GM12878 (cell line): ENCODE results near the gene EYA4. TPM values are rescaled to one million over a fixed set of nuclear protein-coding genes. Genes with fewer than 3 reads are reported as not detected.

Experiments used
- ATAC-seq: fragments of 200-7000 bp; cut with Tn5 transposase; 3 replicates; pipeline ENCODE4 v1.9.1; 2020; ENCODE audit warnings: mild to moderate bottlenecking, moderate library complexity
- BruUV-seq: library from RNA; stranded (reverse); fragments of 400-500 nt; replicated peaks from 2 replicates; lab custom pipeline; 2021; lab: Mats Ljungman, UMichigan
- CTCF ChIA-PET: fragments of 300-600 bp; sonication (Branson Sonifier 250); formaldehyde crosslinking; extraction: SDS; loops from one replicate; lab custom pipeline; 2021; ENCODE audit warnings: inconsistent platforms; lab: Yijun Ruan, JAX
- POLR2A ChIA-PET: fragments of 350-600 bp; formaldehyde crosslinking; extraction: SDS; loops from one replicate; lab custom pipeline; 2021; ENCODE audit warnings: inconsistent platforms; lab: Charles Lee
- RAD21 ChIA-PET: fragments of 300-600 bp; sonication (Branson Sonifier 250); formaldehyde crosslinking; loops from one replicate; lab custom pipeline; 2023; ENCODE audit warnings: antibody characterized with exemption; ENCODE audit not compliant: unreplicated experiment; lab: Charles Lee
- SMC1A ChIA-PET: fragments of 300-600 bp; sonication (Branson Sonifier 250); formaldehyde crosslinking; loops from one replicate; lab custom pipeline; 2023; ENCODE audit not compliant: unreplicated experiment, uncharacterized antibody; lab: Charles Lee
- DNase-seq: peaks from one replicate; pipeline ENCODE4 v3.0.0-alpha.2; 2011; ENCODE audit warnings: low read depth, low spot score
- FAIRE-seq: peaks from 3 replicates; lab custom pipeline; 2011; peaks lifted over from hg19 to GRCh38; lab: Jason Lieb, UNC
- H2AFZ ChIP-seq: 2 replicates; pipeline ENCODE4 v1.6.0; 2011; ENCODE audit warnings: low read depth, low read length, control low read depth; ENCODE audit not compliant: control insufficient read depth
- H3K27ac ChIP-seq: 2 replicates; pipeline ENCODE4 v1.5.1; 2011; ENCODE audit warnings: control low read depth; ENCODE audit not compliant: control insufficient read depth, insufficient read depth
- H3K27me3 ChIP-seq, 2 experiments: replicated peaks in 1 of 2; 2 replicates each; pipeline versions ENCODE4 v1.6.0 to v1.6.1; 2011; ENCODE audit warnings: low read length in 1 of 2; ENCODE audit not compliant: control insufficient read depth in 2 of 2, insufficient read depth in 2 of 2
- H3K36me3 ChIP-seq, 2 experiments: 2 replicates each; pipeline ENCODE4 v1.5.1; 2011; ENCODE audit warnings: low read length in 1 of 2; ENCODE audit not compliant: control insufficient read depth in 2 of 2, insufficient read depth in 2 of 2
- H3K4me1 ChIP-seq: 2 replicates; pipeline ENCODE4 v1.6.1; 2011; ENCODE audit warnings: mild to moderate bottlenecking, low read length, moderate library complexity, mixed read lengths; ENCODE audit not compliant: control insufficient read depth, insufficient read depth
- H3K4me2 ChIP-seq: 2 replicates; pipeline ENCODE4 v1.6.0; 2011; ENCODE audit warnings: control low read depth; ENCODE audit not compliant: control insufficient read depth, insufficient read depth
- H3K4me3 ChIP-seq: fragments of 200-600 bp; sonication (generic); 2 replicates; pipeline ENCODE4 v1.5.1; 2016
- H3K79me2 ChIP-seq: 2 replicates; pipeline ENCODE4 v1.6.0; 2011; ENCODE audit warnings: low read length; ENCODE audit not compliant: control insufficient read depth, insufficient read depth
- H3K9ac ChIP-seq: 2 replicates; pipeline ENCODE4 v1.8.0; 2011; ENCODE audit warnings: low read length, control low read depth, mixed read lengths; ENCODE audit not compliant: control insufficient read depth, insufficient read depth
- H3K9me3 ChIP-seq: replicated peaks from 3 replicates; pipeline ENCODE4 v1.5.1; 2011; ENCODE audit warnings: mild to moderate bottlenecking, low read length; ENCODE audit not compliant: control insufficient read depth, insufficient read depth
- H4K20me1 ChIP-seq: 2 replicates; pipeline ENCODE4 v1.6.0; 2011; ENCODE audit not compliant: control insufficient read depth, insufficient read depth
- ELK1 ChIP-seq: IDR thresholded peaks from 2 replicates; pipeline ENCODE4 v1.6.1; 2012; ENCODE audit warnings: low read depth, low read length, improper control_type of control experiment
- IRF3 ChIP-seq: fragments of 450-650 bp; IDR thresholded peaks from 2 replicates; pipeline ENCODE4 v1.6.1; 2014; ENCODE audit warnings: mild to moderate bottlenecking
- KDM1A ChIP-seq: fragments of 200-600 bp; sonication (generic); IDR thresholded peaks from 2 replicates; pipeline ENCODE4 v1.6.1; 2016; ENCODE audit warnings: borderline replicate concordance
- NRF1 ChIP-seq: conservative IDR thresholded peaks from 2 replicates; pipeline ENCODE4 v1.6.1; 2011; ENCODE audit warnings: mild to moderate bottlenecking, low read depth, low read length, improper control_type of control experiment
- RBBP5 ChIP-seq: fragments of 200-600 bp; sonication (generic); conservative IDR thresholded peaks from 2 replicates; pipeline ENCODE4 v1.6.1; 2016
- SMAD1 ChIP-seq: fragments of 450-650 bp; IDR thresholded peaks from 2 replicates; pipeline ENCODE4 v1.6.1; 2018; ENCODE audit warnings: mild to moderate bottlenecking, low read depth; ENCODE audit not compliant: partially characterized antibody
- STAT3 ChIP-seq: IDR thresholded peaks from 2 replicates; pipeline ENCODE4 v1.6.1; 2011; ENCODE audit warnings: low read depth, low read length, improper control_type of control experiment
- WGBS: methylation state at CpG from one replicate; pipeline ENCODE4 v1.1.6; 2016; ENCODE audit warnings: low lambda C conversion rate; ENCODE audit not compliant: insufficient replicate concordance, insufficient coverage; ENCODE audit errors: missing lambda C conversion rate; 5-methylcytosine and 5-hydroxymethylcytosine counted together
- in situ Hi-C: fragments of 300-500 bp; cut with MboI; formaldehyde crosslinking; loops from 9 replicates; pipeline ENCODE4 v1.14.3; 2018; ENCODE audit warnings: mixed read lengths
- intact Hi-C: fragments of 100-400 bp; cut with micrococcal nuclease; formaldehyde crosslinking; loops from one replicate; pipeline ENCODE4 v1.14.2; 2022; ENCODE audit not compliant: unreplicated experiment
- polyA plus RNA-seq, 11 experiments: library from polyadenylated mRNA; depleted of rRNA in 4 of 11; unstranded in 6 of 11; stranded (reverse) in 5 of 11; fragments of >200 nt; fragmentation: Nextera tagmentation in 4 of 11; fragmentation: Illumina TruSeq in 1 of 11; extraction: Ambion mirVana in 4 of 11; extraction: Trizol in 1 of 11; gene quantifications; 1 replicate in 1 of 11; 2 replicates in 10 of 11; pipeline versions ENCODE4 v1.2.1 to v1.2.3, GENCODE V29; 2011 to 2016; ENCODE audit warnings: inconsistent platforms in 2 of 11, missing spikeins in 2 of 11, low read depth in 1 of 11
- total RNA-seq, 4 experiments: library from RNA; depleted of rRNA in 3 of 4; stranded (reverse); fragments of >200 nt in 3 of 4; fragmentation: Illumina TruSeq in 1 of 4; extraction: Trizol in 1 of 4; gene quantifications; 2 replicates each; pipeline versions ENCODE4 v1.2.1 to v1.2.3, GENCODE V29; 2013 to 2021
- TF ChIP-seq, protein P1 (sequence below): IDR thresholded peaks from 2 replicates; pipeline ENCODE4 v1.6.1; 2012; ENCODE audit warnings: low read depth, low read length, improper control_type of control experiment

The EYA4 gene
- total and polyA plus RNA-seq, 10 of the 15 experiments (the other 5 are each of a cell fraction or from before 2014, with no cell fraction given), result 0.02 TPM; not detected in 9

GRCh38 chr6:133571681-133572080, 330.5 kb downstream of the EYA4 start:
- DNase-seq (no peak), FAIRE-seq (no peak)
- Histone ChIP-seq H3K36me3 (no peaks in the 10 kb centered on the region), H3K9ac (no peak overlapping the region), H3K9me3 (no peaks in the 10 kb centered on the region), H3K79me2 (no peaks in the 10 kb centered on the region)
- intact Hi-C loops, result loop anchor here (10.0 kb wide), 1 partner anchor 523 kb away; no protein-coding TSS in a partner anchor
- no TSS peak for BruUV-seq
- CTCF ChIA-PET, result no interaction called here
- TF ChIP-seq SMAD1 (no peak), KDM1A (no peak), IRF3 (no peak), ELK1 (no peak), NRF1 (no peak), RBBP5 (no peak), STAT3 (no peak)
- TF ChIP-seq, protein P1, sequence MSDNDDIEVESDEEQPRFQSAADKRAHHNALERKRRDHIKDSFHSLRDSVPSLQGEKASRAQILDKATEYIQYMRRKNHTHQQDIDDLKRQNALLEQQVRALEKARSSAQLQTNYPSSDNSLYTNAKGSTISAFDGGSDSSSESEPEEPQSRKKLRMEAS, result no peak
- TF ChIP-seq, all 136 proteins: peak for 0
- RAD21 ChIA-PET, result no interaction called here
- SMC1A ChIA-PET, result no interaction called here
- Histone ChIP-seq H3K4me2 (no peak overlapping the region), H3K27ac (no peak overlapping the region), H3K4me1 (no peaks in the 10 kb centered on the region), H2AFZ (no peak overlapping the region), H4K20me1 (no peaks in the 10 kb centered on the region), H3K4me3 (no peak overlapping the region), H3K27me3 (no peaks in the 10 kb centered on the region)
- ATAC-seq, result no peak
- 0% methylated on average over 3 of the region's 3 CpGs for WGBS
- in situ Hi-C loops, result loop anchor here (25.0 kb wide), 1 partner anchor 516 kb away; no protein-coding TSS in a partner anchor
- POLR2A ChIA-PET, result no interaction called here
